HepG2 (cell line): Measurements from ENCODE around the gene ZMYND8. TPM values are rescaled to one million over a fixed set of nuclear protein-coding genes. Genes with fewer than 3 reads are reported as not detected.

Experiments used
- BCL6 ChIP-seq: IDR thresholded peaks from 2 replicates; pipeline ENCODE4 v1.6.1; 2016; ENCODE audit warnings: missing genetic modification reagents, missing compliant biosample characterization
- CEBPB ChIP-seq: IDR thresholded peaks from 2 replicates; pipeline ENCODE4 v1.6.1; 2011; ENCODE audit warnings: low read depth, low read length, improper control_type of control experiment, borderline replicate concordance
- FOXP1 ChIP-seq, 2 experiments: fragments of 450-650 bp in 1 of 2; IDR thresholded peaks; 2 replicates each; pipeline ENCODE4 v1.6.1; 2017 to 2018; ENCODE audit warnings: antibody characterized with exemption in 1 of 2
- GMEB2 ChIP-seq: IDR thresholded peaks from 2 replicates; pipeline ENCODE4 v1.6.1; 2016; ENCODE audit warnings: missing biosample characterization, missing genetic modification reagents, low read depth
- HHEX ChIP-seq: IDR thresholded peaks from 2 replicates; pipeline ENCODE4 v1.6.1; 2016; ENCODE audit warnings: control low read depth
- KDM6A ChIP-seq: IDR thresholded peaks from 2 replicates; pipeline ENCODE4 v1.6.1; 2016; ENCODE audit warnings: low read depth
- KLF11 ChIP-seq: IDR thresholded peaks from 2 replicates; pipeline ENCODE4 v1.6.1; 2016; ENCODE audit warnings: missing compliant biosample characterization
- KMT2B ChIP-seq: IDR thresholded peaks from 2 replicates; pipeline ENCODE4 v1.6.1; 2016; ENCODE audit warnings: missing genetic modification reagents, missing compliant biosample characterization
- PATZ1 ChIP-seq: sonication (generic); formaldehyde crosslinking; IDR thresholded peaks from 2 replicates; pipeline ENCODE4 v1.4.0; 2020; ENCODE audit warnings: missing genetic modification reagents
- ZBTB37 ChIP-seq: sonication (generic); formaldehyde crosslinking; IDR thresholded peaks from 2 replicates; pipeline ENCODE4 v1.4.0; 2020; ENCODE audit warnings: mild to moderate bottlenecking, missing genetic modification reagents
- ZFP41 ChIP-seq: sonication (generic); formaldehyde crosslinking; IDR thresholded peaks from 2 replicates; pipeline ENCODE4 v1.4.0; 2020; ENCODE audit warnings: mild to moderate bottlenecking, missing genetic modification reagents, borderline replicate concordance
- ZFP91 ChIP-seq: sonication (generic); formaldehyde crosslinking; IDR thresholded peaks from 2 replicates; pipeline ENCODE4 v1.9.0; 2022; ENCODE audit warnings: missing genetic modification reagents, mild to moderate bottlenecking, borderline replicate concordance
- ZNF569 ChIP-seq: sonication (generic); formaldehyde crosslinking; IDR thresholded peaks from 2 replicates; pipeline ENCODE4 v1.5.0; 2020; ENCODE audit warnings: mild to moderate bottlenecking, missing genetic modification reagents, moderate library complexity, borderline replicate concordance
- ZNF605 ChIP-seq: sonication (generic); formaldehyde crosslinking; IDR thresholded peaks from 2 replicates; pipeline ENCODE4 v1.8.0; 2022; ENCODE audit warnings: mild to moderate bottlenecking, missing genetic modification reagents
- ZNF652 ChIP-seq: IDR thresholded peaks from 2 replicates; pipeline ENCODE4 v1.6.1; 2016; ENCODE audit warnings: low read depth, borderline replicate concordance
- ZNF687 ChIP-seq: sonication (generic); formaldehyde crosslinking; IDR thresholded peaks from 2 replicates; pipeline ENCODE4 v1.5.1; 2020; ENCODE audit warnings: mild to moderate bottlenecking, missing genetic modification reagents, moderate library complexity
- ZNF792 ChIP-seq: IDR thresholded peaks from 2 replicates; pipeline ENCODE4 v1.6.1; 2016
- polyA plus RNA-seq, 8 experiments: library from polyadenylated mRNA; depleted of rRNA in 3 of 8; stranded (reverse) in 7 of 8; unstranded in 1 of 8; fragments of >200 nt; fragmentation: Illumina TruSeq in 4 of 8; extraction: Trizol in 4 of 8; gene quantifications; 2 replicates each; pipeline versions ENCODE4 v1.2.1 to v1.2.3, GENCODE V29; 2011 to 2016; ENCODE audit warnings: low read depth in 4 of 8, missing spikeins in 1 of 8, mixed read lengths in 1 of 8; ENCODE audit not compliant: insufficient read depth in 1 of 8
- total RNA-seq, 5 experiments: library from RNA; depleted of rRNA; stranded (reverse); fragments of >200 nt; fragmentation: Illumina TruSeq; extraction: Trizol; gene quantifications; 2 replicates each; pipeline ENCODE4 v1.2.3, GENCODE V29; 2016; ENCODE audit warnings: low read depth in 1 of 5

The ZMYND8 gene
- total and polyA plus RNA-seq, 2 of the 13 experiments (the other 11 are each of a cell fraction or from before 2014, with no cell fraction given): 53.9 to 84.7 TPM

- TF ChIP-seq HHEX (CRISPR knock-in tag) (no peak), KDM6A (no peak), ZFP41 (CRISPR knock-in tag) (0 out of 2 replicates have a peak, but pooled peaks have one; percentile 11), ZNF605 (CRISPR knock-in tag) (peak; percentile 1; the same call in 1 of the 2 replicates), GMEB2 (no peak; the same call in 1 of the 2 replicates), ZNF652 (CRISPR knock-in tag) (no peak; the same call in 1 of the 2 replicates), KLF11 (CRISPR knock-in tag) (no peak), ZNF792 (no peak), FOXP1 (IDR thresholded peaks at IDR 0.05) (no peak), FOXP1 (CRISPR knock-in tag; IDR thresholded peaks at IDR 0.05) (no peak), PATZ1 (CRISPR knock-in tag) (no peak), ZBTB37 (CRISPR knock-in tag) (peak; percentile 39; the same call in 1 of the 2 replicates), ZNF569 (CRISPR knock-in tag) (no peak), BCL6 (CRISPR knock-in tag) (no peak), KMT2B (CRISPR knock-in tag) (no peak), ZFP91 (CRISPR knock-in tag) (peak; percentile 71; the same call in 1 of the 2 replicates), ZNF687 (CRISPR knock-in tag) (peak; percentile 89), CEBPB (no peak)
These were observed 37.6 kb downstream of the ZMYND8 start (continued) for GRCh38 chr20:47318586-47319516.
